ENCODE measurements around the gene CMKLR1.
A peak's percentile ranks its signal among the peaks of the same experiment; 100 is the strongest.

CMKLR1 gene

GRCh38 chr12:108361606-108362005 is 22.5 kb upstream of the CMKLR1 start:
- no peak for DNase-seq

DNA sequence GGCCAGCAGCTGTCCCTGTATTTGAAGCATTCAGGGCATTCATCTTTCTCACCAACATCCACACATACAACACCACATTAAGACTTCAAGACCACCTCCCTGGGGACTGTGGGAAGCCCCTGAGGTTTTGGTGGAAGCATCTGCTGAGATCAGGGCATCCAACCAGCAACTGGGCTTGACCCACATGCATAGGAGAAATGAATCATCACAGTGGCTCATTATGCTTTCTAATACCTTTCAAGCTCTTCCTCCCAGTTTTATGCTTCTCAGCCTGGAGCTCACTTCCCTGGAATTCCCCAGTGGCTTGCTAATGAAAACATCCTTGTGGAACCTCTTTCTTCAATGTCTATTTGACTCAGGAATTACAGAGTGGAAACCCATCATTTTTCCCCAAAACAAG is 21.4 kb upstream of the CMKLR1 start:
- DNase-seq: no peak

- no peak for DNase-seq
These were observed 20.9 kb upstream of the CMKLR1 start for GRCh38 chr12:108360057-108360456.

DNA sequence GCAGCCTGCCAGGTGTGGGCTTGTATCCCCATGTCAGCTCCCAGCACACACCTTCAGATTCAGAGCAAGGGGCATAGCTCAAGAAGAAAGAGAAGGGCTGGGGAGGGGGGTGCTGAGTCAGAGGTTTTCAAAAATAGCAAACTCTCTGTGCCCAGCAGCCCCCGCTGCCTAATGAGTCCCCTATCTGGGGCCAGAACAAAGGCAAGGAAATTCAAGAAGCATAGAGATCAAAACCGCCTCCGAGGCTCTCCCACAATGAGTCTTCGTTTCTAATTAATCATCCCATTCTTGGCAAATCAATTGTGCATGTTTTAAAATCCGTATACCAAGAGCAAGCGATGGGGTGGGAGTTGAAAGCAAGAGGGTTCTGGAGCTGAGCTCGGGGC is 19.5 kb upstream of the CMKLR1 start:
- DNase-seq: no peak

DNA sequence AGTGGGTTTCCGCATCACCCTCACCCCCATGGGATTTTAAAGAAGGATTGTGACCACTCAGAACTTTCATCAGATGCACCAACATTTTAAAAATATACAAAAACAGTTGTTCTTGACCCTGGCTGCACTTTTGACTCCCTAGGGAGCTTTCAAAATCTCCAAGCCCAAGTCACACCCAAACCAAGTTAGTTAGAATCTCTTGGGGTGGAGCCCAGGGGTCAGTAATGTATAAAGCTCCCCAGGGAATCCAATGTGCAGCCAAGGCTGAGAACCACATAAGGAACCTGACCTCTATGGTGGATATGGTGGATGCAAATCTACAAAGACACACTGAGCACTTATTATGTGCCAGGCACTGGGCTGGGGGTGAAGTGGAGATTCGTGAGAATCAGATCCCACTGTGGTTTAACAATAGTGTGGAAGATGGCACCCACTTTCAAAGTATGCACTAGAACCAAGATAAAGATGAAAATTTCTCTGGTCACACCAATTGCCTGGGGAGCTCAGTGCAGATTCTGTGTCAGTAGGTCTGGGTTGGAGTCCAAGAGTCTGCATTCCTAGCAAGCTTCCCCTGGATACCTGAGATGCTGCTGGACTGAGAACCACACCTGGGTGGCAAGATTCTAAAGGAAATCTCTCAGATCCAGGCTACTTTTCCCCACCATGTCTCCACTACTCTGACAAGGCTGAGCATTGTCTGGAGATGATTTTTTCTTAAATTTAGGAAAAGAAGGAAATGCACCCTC is 18.9 kb upstream of the CMKLR1 start:
- no peak for DNase-seq

DNA sequence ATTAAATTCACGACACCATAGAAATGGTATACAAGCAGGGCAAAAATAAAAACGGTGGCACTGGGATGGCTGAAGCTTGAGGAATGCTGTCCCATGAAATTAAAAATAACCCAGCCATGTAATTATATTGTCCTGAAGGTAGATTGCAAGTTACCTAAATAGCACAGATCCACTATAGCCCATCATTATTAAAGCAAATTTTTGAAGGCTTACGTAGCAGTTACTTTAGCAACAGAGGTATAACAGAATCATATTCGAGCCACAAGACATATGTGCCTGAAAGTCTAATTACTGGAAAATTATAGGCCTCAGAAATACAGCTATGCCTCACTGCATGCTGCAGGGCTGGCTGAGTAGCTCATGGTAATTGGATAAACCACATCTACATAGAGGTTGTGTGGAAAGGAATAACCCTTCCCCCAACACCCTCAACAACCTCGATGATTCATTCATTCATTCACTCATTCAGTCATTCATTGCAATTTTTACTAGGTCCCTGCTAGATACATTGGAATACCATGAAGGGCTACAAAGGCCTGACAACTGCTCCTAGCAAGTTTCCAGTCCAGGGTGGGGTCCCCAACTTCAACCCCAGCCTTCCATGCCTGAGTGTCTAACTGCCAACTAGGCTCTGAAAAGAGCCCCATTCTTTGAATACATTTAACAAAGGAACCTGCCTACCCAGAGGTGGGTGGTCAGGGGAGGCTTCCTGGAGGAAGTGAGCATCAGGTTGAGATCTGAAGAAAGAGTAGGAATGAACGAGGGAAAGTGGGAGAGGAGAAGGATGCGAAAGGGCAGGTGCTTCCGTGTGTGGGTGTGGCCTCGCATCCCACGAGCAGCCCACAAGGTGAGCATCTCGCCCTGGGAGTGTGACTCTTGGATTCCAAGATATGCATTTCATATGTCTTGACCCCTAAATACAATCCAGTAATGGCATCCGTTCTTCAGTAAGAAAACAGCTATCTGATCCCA is 18.0 kb upstream of the CMKLR1 start:
- DNase-seq: peak; percentile 89

GRCh38 chr12:108355069-108355468 is 16.0 kb upstream of the CMKLR1 start:
- DNase-seq: no peak

DNA sequence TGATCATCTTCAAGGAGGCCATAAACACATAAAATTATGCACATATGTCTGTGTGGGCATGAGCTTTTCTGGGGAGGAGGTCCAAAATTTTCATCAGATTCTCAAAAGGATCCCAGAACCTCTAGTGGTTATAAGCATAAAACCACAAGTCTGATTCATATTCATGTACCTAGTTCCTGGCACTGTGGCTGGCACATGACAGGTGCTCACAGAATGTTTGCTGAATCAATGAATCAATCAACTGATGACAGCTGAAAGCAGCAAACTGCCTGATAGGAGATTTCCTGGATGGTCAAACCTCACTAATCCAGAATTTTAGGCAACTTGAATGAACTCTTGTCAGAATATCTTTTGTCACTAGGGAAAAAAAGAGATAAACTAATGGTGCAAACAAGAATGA is 13.5 kb upstream of the CMKLR1 start:
- DNase-seq: no peak

- no peak for DNase-seq
These were observed 11.4 kb upstream of the CMKLR1 start for GRCh38 chr12:108350511-108350910.

GRCh38 chr12:108349278-108349688 is 10.2 kb upstream of the CMKLR1 start:
- no peak for DNase-seq

- no peak for DNase-seq
These were observed 9.7 kb upstream of the CMKLR1 start for GRCh38 chr12:108348842-108349241.

- no peak for DNase-seq
These were observed 7.9 kb upstream of the CMKLR1 start for GRCh38 chr12:108346727-108347710.

DNA sequence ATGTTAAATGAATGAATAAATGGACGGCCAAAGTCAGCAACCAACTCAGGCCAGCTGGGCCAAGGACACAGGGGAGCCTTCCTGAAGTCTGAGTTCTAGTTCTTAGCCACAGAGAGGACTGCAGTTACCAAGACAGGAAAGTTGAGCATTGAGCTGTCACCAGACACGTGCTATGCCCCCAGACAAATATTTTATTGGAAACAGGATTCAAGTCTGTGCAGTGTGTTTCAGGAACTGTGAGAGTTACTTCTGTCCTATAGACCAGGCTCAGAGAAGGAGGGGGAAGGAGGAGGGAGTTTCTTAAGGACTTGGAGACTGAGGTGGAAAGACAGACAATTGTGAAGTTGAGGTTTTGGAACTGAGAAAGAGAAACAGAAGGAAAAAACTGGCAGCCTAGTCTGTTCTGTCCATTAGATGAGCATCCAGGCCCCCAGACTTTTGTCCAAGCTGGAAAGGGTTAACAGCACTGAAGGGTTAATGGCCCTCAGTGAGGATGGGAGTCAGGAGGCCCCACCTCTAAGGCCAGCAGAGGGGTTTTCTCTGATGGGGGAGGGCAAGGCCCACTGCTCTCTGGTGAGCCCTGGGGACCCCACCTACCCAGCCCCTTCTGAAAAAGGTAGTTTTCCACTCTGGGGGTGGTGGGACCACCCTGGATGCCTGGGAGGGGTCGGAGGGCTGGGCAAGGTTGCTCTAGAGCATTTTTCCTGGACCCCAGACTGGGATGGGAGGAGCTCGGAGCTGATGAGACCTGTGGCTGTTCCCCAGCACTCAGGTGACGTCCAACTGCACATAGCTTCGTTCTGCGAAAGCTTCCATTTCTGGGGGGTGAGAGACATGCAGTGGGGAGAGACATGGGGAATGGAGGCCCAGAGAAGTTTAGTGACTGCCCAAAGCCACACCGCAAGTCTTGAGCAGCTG is 6.9 kb upstream of the CMKLR1 start:
- no peak for DNase-seq

DNA sequence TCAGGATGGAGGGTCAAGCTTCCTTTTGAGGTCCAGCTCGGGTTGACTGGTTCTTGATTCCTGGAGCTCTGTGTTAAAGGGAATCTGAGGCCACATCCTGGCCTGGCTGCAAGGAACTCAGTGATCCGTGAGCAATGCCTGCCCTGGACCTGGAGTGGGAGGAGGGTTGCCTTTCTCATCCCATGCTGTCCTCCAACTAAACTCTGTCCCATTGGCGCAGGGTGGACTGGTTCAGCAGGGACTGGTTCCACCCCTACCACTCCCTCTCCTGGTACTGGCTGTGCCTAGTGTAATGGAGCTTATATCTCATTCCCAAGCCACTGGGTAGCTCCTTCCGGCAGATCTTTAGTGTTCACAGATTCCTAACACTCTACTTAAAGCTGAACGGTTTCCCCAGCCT is 3.9 kb upstream of the CMKLR1 start:
- no peak for DNase-seq

GRCh38 chr12:108341854-108342847 is 3.0 kb upstream of the CMKLR1 start:
- no peak for DNase-seq

- no peak for DNase-seq
These were observed 2.2 kb upstream of the CMKLR1 start for GRCh38 chr12:108341356-108341755.

DNA sequence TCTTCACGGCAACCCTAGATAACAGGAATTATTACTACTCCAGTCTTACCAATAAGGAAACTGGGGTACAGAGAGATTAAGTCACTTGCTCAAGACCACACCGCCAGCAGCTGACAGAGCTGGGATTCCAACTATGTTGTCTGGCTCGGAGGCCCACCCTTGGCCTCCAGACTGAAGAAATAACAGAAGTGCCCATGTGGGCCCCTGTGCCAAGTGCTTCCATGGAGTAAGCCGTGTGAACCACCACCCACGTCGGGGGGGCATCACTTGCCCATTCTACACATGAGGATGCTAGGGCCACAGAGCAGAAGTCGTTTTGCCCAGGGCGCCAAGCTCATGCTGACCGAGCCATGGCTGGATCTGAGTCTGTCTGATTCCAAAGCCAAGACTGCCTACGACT is 926 bp upstream of the CMKLR1 start:
- no peak for DNase-seq

- DNase-seq: no peak
These were observed 1.6 kb downstream of the CMKLR1 start for GRCh38 chr12:108337235-108338223.
